ENCODE measurements around the gene LAMB2. TPM values are rescaled to one million over a fixed set of nuclear protein-coding genes. Genes with fewer than 3 reads are reported as not detected.

Gene LAMB2
- total RNA-seq, 2 donors from 2014 or later = 629 to 714 TPM

DNA sequence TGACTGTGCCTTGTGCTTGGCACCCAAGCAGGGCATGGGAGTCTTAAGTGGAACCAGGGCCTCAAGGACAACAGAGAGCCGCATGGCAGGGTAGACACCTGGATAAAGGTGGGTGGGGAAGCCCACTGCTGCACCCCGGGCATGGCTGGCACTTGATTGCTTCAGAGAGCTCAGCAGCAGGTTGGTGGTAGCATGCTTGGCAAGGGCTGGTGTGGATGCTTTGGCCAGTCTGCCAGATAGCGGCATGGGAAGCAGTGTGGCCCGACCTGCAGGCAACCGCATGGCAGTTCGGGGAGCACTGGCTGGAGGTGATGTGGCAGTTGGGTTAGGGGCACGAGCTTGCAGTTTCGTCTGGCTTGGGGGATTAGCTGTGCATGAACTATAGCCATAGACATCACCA lies 30.8 kb upstream of the LAMB2 start:
- intact Hi-C loops (cut with DNase I) = no loop called here
- ATAC-seq (no peak), DNase-seq (no peak)

GRCh38 chr3:49162751-49163419 lies 30.0 kb upstream of the LAMB2 start:
- DNase-seq = no peak
- no peak for ATAC-seq
- intact Hi-C loops (cut with DNase I) = no loop called here

- no peak for ATAC-seq
- intact Hi-C loops (cut with DNase I) = no loop called here
- DNase-seq = no peak
Observed at GRCh38 chr3:49161808-49162530, 29.1 kb upstream of the LAMB2 start.

DNA sequence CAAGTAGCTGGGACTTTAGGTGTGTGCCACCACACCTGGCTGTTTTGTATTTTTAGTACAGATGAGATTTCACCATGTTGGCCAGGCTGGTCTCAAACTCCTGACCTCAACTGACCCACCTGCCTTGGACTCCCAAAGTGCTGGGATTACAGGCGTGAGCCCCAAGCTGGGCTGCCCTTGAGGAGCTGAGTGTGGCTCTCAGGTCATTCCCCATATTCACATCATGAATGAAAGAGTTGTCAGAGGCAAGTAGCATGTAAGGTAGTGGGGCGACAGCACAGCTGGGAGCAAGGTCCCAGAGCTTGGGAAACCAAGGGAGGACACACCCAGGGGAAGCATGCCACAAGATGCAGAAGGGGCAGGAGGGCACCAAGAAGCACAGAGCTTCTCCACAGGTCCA lies 28.3 kb upstream of the LAMB2 start:
- ATAC-seq (no peak), DNase-seq (no peak)
- intact Hi-C loops (cut with DNase I) = no loop called here

- intact Hi-C loops (cut with DNase I) = no loop called here
- ATAC-seq (peak in 1 of 2 donors; percentile 11), DNase-seq (no peak)
Observed at GRCh38 chr3:49158792-49159191, 25.9 kb upstream of the LAMB2 start.

DNA sequence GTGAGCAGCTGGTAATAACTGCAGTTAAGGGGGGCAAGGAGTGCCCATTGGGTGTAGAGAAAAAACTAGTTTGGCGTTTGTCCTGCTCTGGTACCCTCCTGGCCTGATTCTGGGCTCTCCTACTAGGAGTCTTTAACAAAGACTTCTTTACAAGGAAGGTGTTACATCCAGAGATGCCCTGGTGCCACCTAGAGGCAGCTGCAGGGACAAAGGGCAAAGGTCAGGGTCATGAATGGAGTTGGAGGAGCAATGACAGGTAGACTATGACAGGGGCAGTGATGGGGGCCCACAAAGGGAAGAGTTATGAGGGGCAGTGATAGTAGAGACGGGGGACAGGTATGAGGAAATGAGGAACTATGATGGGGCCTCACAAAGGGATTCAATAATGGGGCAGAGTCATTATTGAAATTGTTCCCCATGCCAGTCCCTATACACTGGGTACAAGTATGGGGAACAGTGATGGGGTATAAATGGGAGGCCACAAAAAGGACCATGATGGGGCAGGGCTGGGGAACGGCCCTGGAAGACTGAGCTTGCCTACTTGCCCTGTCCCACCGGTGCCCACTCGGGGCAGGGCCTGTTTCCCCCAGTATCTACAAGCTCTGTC lies 25.4 kb upstream of the LAMB2 start:
- ATAC-seq (peak; percentile 28 to 30), DNase-seq (no peak)
- intact Hi-C loops (cut with DNase I) = no loop called here

DNA sequence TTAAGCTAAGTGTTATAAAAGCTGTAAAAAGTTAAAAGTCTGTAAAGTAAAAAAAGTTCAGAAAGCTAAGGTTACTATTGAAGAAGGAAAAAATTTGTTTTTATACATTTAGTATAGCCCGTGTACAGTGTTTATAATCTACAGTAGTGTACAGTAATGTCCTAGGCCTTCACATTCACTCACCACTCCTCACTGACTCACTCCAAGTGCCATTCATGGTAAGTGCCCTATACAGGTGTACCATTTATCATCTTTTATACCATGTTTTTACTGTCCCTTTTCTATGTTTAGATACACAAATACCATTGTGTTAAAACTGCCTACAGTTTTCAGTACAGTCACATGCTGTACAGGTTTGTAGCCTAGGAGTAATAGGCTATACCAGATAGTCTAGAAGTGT lies 24.4 kb upstream of the LAMB2 start:
- no peak for DNase-seq
- ATAC-seq = no peak

GRCh38 chr3:49153349-49153912 lies 20.6 kb upstream of the LAMB2 start:
- ATAC-seq = no peak
- no peak for DNase-seq
- intact Hi-C loops (cut with DNase I) = no loop called here

More for the DNA sequence above, 24.4 kb upstream of the LAMB2 start:
- intact Hi-C loops (cut with DNase I) = no loop called here

DNA sequence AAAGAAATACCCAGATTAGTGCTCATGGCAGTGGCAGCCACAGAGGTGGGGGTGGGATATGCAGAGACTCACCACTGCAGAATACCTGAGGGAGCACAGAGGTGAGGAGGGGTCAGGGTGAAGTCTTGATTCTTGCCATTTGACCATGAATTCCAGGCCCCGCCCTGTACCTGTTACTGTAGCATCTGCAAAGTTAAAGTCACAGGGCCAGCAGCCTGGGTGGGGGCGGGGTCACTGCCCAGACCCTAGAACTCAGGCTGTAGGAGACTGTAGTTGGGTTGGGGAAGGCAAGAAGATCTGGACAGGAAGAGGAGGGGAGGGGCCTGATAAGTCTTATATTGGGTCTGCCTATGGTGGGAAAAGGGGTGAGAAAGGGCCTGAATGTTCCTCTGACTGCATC lies 18.8 kb upstream of the LAMB2 start:
- ATAC-seq (no peak), DNase-seq (no peak)
- intact Hi-C loops (cut with DNase I) = no loop called here

GRCh38 chr3:49148159-49148558 lies 15.3 kb upstream of the LAMB2 start:
- intact Hi-C loops (cut with DNase I) = no loop called here
- DNase-seq (no peak), ATAC-seq (no peak)

DNA sequence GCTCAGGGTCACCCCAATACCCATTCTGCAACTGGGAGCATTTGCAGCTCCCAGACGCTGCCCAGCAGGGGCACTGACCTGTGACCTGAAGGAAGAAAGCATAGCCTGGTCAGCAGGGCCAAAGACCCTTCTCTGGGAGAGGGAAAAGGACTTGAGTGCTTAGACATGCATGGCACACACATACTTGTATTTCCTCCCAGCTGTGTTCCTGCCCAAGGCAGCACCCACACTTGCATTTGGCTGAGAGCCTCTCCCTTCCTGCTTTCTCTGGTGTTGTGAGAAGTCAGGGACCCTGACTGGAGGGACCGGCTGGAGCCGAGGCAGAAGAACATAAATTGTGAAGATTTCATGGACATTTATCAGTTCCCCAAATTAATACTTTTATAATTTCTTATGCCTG lies 7.2 kb upstream of the LAMB2 start:
- intact Hi-C loops (cut with DNase I) = no loop called here
- no peak for ATAC-seq
- no peak for DNase-seq

DNA sequence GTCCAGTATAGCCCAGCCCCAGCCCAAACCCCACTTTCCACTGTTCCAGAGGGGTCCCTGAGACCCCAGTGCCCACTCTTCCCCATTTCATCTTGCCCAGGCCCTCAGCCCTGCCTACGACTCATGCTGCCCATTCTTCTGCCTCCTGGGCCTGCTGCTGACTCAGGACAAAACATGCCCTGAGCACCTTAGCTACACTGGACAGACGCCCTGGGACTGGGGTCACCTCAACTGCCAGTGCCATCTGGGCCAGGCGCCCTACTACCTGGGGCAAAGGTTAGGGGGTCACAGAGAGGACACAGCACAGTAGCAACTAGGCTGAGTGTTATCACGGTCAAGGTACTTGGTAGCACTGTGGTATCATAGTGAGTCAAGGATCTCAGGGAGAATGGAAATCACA lies 2.6 kb upstream of the LAMB2 start:
- intact Hi-C loops (cut with DNase I) = no loop called here
- no peak for ATAC-seq
- no peak for DNase-seq

DNA sequence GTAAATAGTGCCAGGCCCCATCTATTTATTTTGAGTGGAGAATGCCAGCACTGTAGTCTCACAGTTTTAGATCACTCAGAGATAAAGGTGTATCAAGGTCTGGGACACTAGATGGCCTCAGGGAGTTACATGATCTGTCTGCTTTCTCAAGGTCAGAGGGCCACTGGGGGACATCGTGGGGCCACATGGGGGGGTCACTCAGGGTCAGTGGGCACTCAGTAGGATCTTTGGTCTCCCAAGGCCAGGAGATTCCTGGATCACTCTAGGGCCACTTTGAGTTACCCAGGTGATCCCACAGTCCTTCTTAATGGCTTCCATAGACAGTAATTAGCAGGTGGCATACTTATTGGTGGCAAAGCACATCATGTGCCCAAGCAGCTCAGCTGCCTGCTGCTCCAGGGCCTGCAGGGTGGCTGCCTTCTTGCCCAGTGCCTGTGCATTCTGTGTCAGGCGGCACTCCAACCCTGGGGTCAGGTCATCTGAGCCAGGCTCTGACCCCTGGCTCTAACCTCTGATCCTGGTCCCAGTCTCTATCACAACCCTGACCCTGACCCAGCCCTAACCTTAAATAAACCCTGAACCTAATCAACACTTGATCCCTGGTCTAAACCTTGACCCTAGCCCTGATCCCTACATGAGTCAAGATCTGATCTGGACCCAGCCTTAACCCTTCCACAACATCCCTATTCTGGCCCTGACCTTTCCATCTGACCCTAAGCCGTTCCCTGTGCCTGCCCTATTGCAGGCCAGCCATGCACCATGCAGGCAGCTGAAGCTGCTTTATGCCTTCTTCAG lies 1.8 kb upstream of the LAMB2 start:
- DNase-seq (no peak), ATAC-seq (no peak)
- intact Hi-C loops (cut with DNase I) = no loop called here

- intact Hi-C loops (cut with DNase I) = loop anchor here in 1 of 2 donors (1.0 kb wide), 1 partner anchor 39 kb away; the partner anchor contains the start of gene QRICH1
- ATAC-seq = peak; percentile 87 to 89
- peak; percentile 89 for DNase-seq
Observed at GRCh38 chr3:49133226-49133951, 539 bp upstream of the LAMB2 start.

DNA sequence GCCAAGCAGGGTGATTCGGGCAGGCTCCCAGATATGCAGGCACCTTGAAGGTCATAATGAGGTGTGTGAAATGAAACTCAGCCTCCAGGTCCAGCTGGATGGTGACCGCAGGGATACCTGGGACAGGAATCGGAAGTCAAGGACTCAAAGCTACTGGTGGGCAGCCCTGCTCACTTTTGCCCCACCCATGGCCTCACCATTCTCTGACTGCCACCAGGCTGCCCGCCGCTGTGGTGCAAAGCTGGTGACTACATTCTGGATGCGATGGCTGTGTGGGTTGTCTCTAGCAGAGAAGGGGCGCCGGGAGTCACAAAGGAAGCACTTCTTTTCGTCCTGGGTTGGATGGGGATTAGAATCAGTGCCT lies 795 bp downstream of the LAMB2 start:
- DNase-seq (no peak), ATAC-seq (no peak)
- intact Hi-C loops (cut with DNase I) = no loop called here

- no peak for DNase-seq
- intact Hi-C loops (cut with DNase I) = no loop called here
- ATAC-seq = no peak
Observed at GRCh38 chr3:49131576-49131975, 1.3 kb downstream of the LAMB2 start.

DNA sequence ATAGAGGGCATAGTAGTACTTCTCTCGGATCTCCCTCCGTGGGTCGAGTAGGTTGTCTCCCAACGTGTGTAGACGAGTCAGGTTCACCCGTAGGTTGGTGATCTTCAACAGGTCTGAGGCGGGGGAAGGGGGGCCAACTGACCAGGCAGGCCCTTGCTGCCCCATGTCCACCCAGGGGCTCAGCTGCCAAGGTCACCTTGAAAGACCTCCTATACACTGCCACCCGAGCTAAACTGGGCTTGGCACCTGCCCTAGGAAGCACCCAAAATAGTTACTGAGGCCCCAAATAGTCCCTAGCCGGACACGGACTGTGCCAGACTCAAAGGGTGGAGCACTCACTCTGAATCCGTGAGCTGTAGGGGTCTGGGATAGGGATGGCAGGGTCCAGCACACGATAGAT lies 1.8 kb downstream of the LAMB2 start:
- DNase-seq (no peak), ATAC-seq (no peak)
- intact Hi-C loops (cut with DNase I) = no loop called here

DNA sequence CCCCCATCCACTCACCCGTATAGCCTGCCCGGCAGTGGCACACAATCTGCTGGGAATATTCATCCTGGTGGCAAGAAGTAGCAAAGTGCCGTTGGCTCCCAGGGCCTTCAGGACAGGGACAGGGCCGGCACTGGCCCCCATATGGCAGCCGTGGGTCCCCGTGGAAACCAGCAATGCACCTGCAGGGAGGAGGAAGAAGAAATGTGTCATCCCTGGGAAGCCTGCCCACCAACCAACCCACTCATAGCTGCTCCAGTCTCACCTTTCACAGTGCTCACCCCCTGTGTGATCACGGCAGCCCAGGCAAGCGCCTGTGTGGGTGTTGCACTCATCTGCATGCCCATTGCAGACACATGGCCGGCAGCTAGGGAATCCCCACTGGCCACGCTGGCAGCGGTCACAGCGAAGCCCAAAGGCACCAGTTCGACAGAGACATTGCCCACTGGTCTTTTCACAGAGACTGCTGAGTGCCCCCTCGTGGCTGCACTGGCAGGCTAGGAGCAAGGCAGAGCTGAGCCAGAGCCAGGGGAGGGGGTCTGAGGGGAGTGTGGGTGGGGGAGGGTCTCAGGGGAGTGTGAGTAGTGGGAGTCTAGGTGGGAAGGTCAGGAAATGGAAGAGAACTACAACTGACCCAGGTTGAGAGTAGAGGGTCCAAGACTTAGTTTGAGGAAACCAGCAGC lies 7.7 kb downstream of the LAMB2 start:
- no peak for DNase-seq
- intact Hi-C loops (cut with DNase I) = no loop called here
- no peak for ATAC-seq

Data from left cardiac atrium (tissue), 4 donors.